Measurements from ENCODE around the gene OPCML.

Gene OPCML

DNA sequence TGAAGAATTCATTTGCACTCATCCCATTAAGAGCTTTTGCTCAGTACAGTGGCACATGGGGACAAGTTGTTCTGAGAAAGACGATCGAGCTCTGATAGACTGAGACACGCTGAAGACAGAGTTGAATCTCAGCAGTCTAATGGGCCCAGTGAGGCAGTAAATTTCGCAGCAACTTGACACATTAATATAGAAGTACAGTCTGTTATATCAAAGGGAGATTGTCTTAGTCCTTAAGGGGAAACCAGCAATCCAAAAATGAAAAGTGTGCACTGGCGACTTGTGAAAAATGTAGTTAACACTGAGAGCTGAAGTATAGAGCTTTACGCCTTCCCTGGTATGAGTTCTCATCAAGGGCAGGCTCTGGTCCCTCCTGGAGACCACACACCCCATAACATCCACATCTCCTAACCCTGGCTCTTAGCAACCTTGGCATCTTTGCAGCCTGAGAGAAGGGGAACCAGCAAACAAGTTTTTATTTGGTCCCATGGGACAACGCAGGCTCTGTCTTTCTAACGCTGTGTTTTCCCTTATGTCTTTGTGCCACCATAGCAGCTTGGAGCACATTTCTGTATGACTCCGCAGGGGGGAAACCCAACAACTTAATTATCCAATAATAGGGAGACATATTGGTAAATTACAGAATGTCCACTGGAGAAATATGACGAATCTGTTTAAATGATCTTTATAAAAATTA lies 952.5 kb downstream of the OPCML start:
- DNase-seq: no peak

DNA sequence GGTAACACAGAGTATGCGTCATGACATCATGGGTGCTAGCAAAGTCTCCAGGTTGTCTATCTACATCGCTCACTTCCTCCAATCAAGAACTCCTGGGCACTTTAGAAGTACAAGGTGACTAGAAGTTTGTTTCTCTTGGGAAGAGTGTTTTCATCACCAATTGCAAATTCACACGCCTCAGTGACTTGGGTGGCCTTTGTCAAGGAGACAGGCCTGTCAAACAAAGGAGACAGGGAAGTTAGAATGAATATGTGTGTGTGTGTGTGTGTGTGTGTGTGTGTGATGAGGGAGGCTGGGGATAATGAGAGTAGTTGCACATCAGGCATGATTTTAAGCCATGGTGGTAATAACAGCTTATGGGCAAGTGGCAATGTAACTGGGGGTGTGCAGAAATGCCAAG lies 953.2 kb downstream of the OPCML start:
- DNase-seq: no peak

DNA sequence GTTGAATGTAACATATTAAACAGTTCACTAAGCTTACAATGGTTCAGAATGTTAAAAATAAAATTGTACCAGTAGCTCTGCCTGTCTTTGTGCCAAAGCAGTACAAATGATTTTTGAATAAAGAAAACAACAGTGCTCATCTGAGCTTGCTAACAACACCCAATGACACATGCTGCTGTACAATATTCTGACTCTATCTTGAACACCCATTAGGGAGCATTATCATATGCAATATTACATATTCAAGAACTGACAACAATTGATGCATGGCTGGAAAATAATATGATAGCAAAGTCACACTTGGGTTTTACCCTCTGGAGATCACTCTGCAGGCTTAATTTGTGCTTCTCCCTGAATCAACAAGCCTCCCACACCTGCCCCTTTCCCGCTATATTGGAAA lies 953.7 kb downstream of the OPCML start:
- no peak for DNase-seq

GRCh38 chr11:132576706-132577105 lies 955.6 kb downstream of the OPCML start:
- DNase-seq: no peak

DNA sequence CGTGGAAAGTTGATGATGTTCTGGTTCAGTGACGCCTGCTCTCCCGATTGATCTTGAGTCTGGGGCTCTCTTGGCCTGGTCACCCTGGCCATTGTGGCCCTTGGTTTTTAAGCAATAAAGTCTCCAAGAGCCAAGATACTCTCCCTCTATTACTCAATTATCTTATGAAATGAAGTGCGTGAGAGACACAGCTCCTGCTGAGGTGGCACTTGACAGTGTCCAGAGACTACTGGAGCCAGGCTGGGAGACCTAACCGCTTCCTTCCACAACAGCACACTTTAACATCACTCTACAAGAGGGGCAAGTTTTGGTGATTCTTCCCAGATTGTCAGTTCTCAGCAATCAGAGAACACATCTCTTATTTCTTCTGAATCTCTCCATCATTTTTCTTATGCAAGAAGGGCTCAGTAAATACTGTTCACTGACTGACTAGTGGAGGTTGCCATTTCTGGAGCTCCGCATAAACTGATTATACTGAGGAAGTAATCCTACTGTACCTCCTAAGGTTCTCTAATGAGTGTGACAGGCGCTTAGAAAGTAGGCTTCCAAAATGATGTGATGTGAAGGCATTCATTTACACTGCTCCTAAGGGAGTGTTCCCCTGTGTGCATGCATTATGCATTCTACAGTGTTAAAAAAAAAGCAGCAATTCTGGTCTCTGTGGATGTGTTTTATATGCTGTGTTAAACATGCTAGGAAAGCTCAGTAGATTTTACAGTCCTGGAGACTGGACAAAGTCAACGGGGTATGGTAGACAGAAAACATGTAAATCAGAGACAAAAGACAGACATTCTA lies 968.0 kb downstream of the OPCML start:
- DNase-seq: no peak

DNA sequence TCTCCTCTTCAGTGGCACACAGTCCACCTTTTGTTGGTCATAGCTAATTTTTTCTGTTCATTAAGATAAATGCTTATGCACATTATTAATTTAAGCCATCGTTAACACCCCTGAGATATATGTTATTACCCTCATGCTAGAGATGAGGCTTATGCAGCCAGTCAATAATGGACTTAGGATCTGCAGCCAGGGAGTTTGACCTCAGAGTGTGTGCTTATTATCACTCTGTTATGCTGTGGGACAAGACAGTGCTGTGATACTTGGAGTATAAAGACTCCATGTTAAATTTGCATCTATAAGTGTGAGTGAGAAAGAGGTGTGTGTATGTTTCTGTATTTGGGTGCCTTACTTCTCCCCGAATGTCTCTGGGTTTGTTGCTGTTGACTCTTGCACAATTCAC lies 969.3 kb downstream of the OPCML start:
- DNase-seq: no peak

GRCh38 chr11:132561937-132562336 lies 970.4 kb downstream of the OPCML start:
- DNase-seq: no peak

DNA sequence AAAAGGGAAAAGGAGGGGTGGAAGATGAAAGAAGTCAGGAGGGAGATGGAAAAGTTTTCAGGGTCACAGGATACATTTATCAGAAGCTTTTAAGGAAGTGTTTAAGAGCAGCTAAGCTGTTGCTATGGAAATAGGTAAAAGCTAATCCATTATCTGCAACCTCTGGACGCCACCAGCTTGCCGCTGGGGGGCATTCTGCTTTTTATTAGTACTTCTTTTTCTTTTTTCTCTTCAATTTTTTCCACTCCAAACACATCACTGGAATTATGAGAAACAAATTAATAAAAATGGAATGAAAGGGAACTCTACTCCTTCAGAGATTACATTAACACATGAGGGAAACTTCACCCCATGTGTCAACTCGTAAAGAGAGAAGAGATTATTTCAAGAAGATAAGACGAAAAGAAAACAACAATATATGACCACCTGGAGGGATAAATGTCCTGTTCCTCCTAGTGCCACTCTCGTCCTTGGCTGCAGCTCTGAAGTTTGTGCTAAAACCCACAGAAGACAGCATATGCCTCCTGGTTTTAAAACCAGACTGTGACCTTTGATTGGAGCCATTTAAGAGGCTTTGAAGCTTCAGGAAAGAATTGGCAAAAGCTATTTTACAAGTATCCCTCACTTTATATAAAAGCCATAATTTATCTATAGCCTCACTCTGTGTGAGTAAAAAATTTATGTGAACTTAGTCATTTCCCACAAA lies 972.8 kb downstream of the OPCML start:
- no peak for DNase-seq

- no peak for DNase-seq
Measured at GRCh38 chr11:132556316-132556715, 976.0 kb downstream of the OPCML start.

DNA sequence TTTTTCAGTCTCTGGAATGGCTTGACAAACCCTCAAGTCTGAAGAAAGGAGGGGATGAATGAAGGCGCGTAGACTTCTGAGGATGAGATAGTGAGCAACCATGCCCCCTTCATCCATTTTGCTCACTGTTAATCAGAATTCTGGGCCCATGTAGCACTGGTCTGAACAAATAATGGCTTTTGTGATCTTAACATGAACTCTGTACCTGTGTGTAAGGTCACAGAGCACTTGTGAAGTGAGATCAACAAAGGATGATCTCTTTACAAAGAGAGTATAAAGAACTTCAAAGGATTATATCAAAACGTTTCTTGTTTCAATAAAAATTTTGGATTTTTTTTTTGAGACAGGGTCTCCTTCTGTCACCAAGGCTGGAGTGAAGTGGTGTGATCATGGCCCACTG lies 976.7 kb downstream of the OPCML start:
- no peak for DNase-seq

DNA sequence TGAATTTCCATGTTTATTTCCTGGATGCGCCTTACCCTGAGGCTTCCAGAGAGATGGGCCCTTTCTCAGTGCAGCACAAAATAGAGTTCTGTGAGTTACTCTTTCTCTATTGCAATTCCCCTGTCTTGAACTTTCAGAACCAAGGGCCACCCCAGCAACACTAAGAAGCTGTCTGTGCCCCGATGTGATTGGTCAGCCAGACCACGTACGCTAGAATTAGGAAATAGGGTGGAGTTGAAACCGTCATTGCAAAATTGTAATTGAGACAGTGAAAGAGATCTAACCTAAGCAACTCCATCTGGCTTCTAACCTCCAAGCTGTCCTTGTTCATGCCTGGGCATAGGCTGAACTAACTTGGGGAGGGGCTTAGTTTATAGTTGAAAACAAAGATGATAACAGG lies 981.3 kb downstream of the OPCML start:
- DNase-seq: no peak

DNA sequence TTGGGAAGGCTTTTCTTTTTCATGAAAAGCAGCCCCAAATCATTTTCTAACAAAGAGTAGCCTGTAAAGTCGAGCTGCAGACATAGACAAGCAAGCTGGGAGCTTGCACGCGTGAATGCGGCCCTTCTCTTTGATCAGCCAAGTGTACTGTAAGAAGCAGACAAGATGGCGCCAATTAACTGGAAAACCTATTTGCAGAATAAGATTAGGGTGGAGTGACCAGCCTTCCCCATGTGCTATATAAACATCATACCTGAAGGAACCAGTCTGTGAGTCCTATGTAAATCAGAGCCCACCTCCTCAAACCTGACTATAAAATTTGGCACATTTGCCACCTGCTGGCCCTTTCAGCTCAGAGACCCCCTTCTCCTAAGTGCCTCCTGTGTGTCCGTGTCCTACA lies 982.7 kb downstream of the OPCML start:
- DNase-seq: no peak

DNA sequence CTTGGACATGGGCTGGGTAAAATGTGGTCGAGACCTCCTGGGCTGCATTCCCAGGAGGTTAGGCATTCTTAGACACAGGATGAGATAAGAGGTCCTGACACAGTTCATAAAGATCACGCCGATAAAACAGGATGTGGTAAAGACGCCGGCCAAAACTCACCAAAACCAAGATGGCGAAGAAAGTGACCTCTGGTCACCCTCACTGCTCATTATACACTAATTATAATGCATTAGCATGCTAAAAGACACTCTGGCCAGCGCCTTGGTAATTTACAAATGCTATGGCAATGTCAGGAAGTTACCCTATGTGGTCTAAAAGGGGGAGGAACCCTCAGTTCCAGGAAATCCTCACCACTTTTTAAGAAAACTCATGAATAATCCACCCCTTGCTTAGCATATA lies 983.3 kb downstream of the OPCML start:
- DNase-seq: no peak

- no peak for DNase-seq
Measured at GRCh38 chr11:132544007-132544406, 988.3 kb downstream of the OPCML start.

- no peak for DNase-seq
Measured at GRCh38 chr11:132541794-132542193, 990.5 kb downstream of the OPCML start.

GRCh38 chr11:132540581-132540980 lies 991.7 kb downstream of the OPCML start:
- DNase-seq: no peak

DNA sequence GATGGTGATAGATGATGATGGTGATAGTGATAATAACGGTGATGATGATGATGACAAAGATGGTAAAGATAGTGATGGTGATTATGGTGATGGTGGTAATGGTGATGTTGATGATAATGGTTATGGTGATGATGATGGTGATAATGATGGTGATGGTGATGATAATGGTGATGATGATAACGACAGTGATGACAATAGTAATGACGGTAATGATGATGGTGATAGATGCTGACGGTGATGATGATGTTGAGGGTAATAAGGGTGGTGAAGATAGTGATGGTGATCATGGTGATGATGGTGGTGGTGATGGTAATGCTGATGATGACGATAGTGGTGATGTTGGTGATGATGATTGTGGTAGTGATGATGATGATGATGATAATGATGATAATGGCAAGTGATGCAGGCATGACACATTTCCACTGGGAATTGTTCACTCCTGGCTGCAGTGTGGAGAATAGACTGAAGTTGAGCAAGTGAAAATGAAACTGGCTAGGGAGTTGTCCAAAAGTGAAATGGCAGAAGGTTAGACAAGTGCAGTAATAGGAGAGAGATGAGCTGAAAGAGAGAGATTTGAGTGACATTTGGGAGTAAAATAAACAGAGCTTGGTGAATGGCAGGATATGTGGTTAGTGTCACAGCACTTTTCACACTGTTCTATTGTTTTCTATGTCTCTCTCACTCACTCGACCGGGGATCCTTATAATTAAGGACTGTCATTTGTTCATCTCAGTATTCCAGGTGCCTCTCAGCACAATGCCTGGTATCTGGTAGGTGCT lies 992.5 kb downstream of the OPCML start:
- no peak for DNase-seq

GRCh38 chr11:132538642-132539041 lies 993.7 kb downstream of the OPCML start:
- no peak for DNase-seq

GRCh38 chr11:132535830-132536229 lies 996.5 kb downstream of the OPCML start:
- DNase-seq: no peak

DNA sequence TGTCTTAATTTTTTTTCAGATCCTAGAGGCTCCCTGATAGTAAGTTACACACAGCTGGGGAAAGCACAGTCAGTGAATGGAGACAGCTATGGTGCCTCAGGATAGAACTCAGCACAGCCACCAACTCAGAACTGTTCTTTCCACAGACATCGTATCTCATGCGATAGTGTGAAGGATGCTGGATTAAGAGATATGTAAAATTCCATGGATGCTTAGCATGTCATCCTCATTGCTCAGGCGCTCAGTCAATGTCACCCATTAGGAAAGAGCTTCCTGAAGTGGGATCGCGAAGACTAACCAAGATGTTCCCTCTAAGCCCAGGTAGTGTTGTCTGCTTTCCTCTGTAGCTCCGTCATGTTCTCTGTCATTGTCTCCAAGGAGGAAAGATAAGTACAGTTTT lies 1000.4 kb downstream of the OPCML start:
- no peak for DNase-seq

- DNase-seq: no peak
Measured at GRCh38 chr11:132528181-132528580, 1004.1 kb downstream of the OPCML start.

GRCh38 chr11:132523929-132524328 lies 1008.4 kb downstream of the OPCML start:
- no peak for DNase-seq

DNA sequence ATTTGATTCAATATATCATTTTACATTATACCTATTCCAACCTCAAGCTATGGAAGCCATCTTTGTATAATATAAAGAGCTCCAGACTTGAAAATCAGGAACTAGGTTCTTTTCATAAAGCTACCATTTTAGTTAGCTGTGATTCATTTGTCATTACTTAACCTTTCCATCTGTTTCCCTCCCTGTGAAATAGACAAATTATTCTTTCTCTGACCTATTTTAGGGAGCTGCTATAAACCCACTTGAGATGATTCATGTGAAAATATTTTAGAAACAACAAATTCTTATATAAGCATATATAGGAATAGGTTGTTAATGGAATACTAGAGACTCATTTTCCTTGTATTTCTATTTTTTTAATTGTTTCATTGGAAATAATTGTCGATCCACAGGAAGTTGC lies 1012.1 kb downstream of the OPCML start:
- no peak for DNase-seq
